Activated naive CD8-positive, alpha-beta T cell treated with anti-CD3 and anti-CD28 coated beads, Interleukin-2, amount 50 U/mL, for 24 hours (primary cell): Measurements from ENCODE around the gene CRACR2B.

Experiments used
- ATAC-seq: fragments of 150-1000 bp; cut with Tn5 transposase; one replicate; pipeline ENCODE4 v1.10.0; 2021
- DNase-seq: peaks from one replicate; pipeline ENCODE4 v3.0.0; 2021
- H3K27ac Mint-ChIP-seq: one replicate; pipeline ENCODE4 v1.8.0; 2021; ENCODE audit warnings: mild to moderate bottlenecking, mixed read lengths
- H3K27me3 Mint-ChIP-seq: one replicate; pipeline ENCODE4 v1.8.0; 2021; ENCODE audit warnings: mixed read lengths
- H3K36me3 Mint-ChIP-seq: one replicate; pipeline ENCODE4 v1.8.0; 2021; ENCODE audit warnings: low read depth, mixed read lengths
- H3K4me1 Mint-ChIP-seq: one replicate; pipeline ENCODE4 v1.8.0; 2021; ENCODE audit warnings: mixed read lengths
- H3K4me3 Mint-ChIP-seq: one replicate; pipeline ENCODE4 v1.8.0; 2021; ENCODE audit warnings: mild to moderate bottlenecking, moderate library complexity, mixed read lengths
- H3K9me3 Mint-ChIP-seq: one replicate; pipeline ENCODE4 v1.8.0; 2021; ENCODE audit warnings: mixed read lengths

CRACR2B gene

GRCh38 chr11:791658-792534 lies 35.8 kb upstream of the CRACR2B start:
- Mint-ChIP-seq H3K27ac (no peak overlapping the region), H3K9me3 (no peaks in the 10 kb centered on the region), H3K4me3 (no peak overlapping the region), H3K36me3 (peaks cover 4% of the 10 kb centered on the region), H3K4me1 (peaks cover 9% of the 10 kb centered on the region), H3K27me3 (peaks cover 2% of the 10 kb centered on the region)
- DNase-seq (no peak), ATAC-seq (no peak)

DNA sequence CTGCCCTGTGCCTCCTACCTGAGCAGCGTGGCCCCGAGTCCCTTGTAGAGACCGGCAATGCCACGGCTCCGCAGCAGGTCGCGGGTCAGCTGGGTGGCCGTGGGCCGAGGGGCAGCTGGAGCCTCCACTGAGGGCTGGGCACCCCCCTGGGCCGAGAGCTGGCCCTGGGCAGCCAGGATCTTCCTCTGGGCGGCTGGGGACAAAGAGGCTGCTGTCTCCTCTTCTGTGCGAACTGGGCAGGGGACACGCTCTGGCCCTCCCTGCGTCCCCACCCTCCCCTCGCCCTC lies 35.2 kb upstream of the CRACR2B start:
- H3K4me3 Mint-ChIP-seq: no peak overlapping the region
- ATAC-seq: no peak
- H3K9me3 Mint-ChIP-seq: no peaks in the 10 kb centered on the region
- H3K27ac Mint-ChIP-seq: no peak overlapping the region
- H3K36me3 Mint-ChIP-seq: peaks cover 4% of the 10 kb centered on the region
- peaks cover 2% of the 10 kb centered on the region for H3K27me3 Mint-ChIP-seq
- DNase-seq: no peak
- peaks cover 9% of the 10 kb centered on the region for H3K4me1 Mint-ChIP-seq

GRCh38 chr11:792873-793272 lies 34.8 kb upstream of the CRACR2B start:
- ATAC-seq: no peak
- Mint-ChIP-seq H3K27me3 (peaks cover 2% of the 10 kb centered on the region), H3K4me1 (peaks cover 7% of the 10 kb centered on the region), H3K36me3 (peaks cover 4% of the 10 kb centered on the region), H3K9me3 (no peaks in the 10 kb centered on the region), H3K4me3 (no peak overlapping the region), H3K27ac (no peak overlapping the region)
- DNase-seq: no peak

DNA sequence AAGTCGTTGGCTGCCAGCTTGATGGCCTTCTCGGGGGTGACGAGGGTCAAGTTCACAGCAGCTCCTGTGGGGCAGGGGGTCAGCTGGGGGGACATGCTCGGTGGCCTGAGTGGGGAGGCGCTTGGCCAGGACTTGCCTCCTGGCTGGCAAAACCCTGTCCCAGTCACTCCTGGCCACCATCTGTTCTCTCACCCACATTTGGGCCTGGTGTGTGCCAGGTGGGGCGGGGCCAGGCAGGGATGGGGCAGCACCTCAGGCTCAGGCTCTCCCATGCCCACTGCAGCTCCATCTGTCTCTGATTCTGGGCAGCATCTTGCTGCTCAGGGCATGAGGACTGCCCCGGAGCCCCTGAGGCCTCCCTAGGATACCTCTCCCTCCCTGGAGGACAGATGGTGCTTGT lies 34.2 kb upstream of the CRACR2B start:
- H3K36me3 Mint-ChIP-seq: peaks cover 4% of the 10 kb centered on the region
- no peaks in the 10 kb centered on the region for H3K9me3 Mint-ChIP-seq
- H3K27me3 Mint-ChIP-seq: peaks cover 2% of the 10 kb centered on the region
- DNase-seq (no peak), ATAC-seq (no peak)
- H3K27ac Mint-ChIP-seq: no peak overlapping the region
- peaks cover 6% of the 10 kb centered on the region for H3K4me1 Mint-ChIP-seq
- H3K4me3 Mint-ChIP-seq: no peak overlapping the region

DNA sequence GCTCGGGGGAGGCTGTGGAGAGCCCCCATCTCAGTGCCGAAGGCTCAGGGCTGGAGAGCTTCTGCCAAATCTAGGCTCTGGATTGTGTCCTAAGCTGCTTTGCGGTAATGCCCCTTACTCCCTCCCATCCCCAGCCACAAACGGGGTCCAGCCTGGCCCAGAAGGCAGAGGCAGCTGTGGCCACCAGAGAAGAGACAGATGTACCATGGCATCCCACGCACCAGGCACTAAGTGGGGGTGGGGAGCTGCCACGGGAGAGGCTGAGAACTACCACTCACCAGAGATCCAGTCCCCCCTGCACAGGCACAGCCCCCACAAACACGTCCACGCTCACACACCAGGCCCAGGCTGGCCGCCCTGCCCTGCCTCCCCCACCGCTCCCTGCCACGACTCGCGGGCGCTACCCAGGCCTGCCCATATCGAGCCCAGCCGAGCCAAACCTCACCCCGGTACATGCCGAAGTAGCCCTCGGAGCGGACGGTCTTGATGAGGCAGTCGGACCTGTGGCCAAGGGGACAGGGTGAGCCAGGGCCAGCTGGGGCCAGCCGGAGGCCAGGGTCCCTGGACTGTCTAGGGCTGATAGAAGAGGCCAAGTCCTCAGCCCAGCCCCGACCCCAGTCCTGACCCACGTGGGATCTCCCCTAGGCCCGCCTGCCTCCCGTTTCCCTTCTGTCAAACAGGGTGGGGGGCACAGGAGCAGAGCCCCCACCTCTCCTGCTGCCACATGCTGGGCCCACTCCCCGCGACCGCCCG lies 33.5 kb upstream of the CRACR2B start:
- ATAC-seq (no peak), DNase-seq (no peak)
- no peaks in the 10 kb centered on the region for H3K27me3 Mint-ChIP-seq
- peaks cover 4% of the 10 kb centered on the region for H3K36me3 Mint-ChIP-seq
- H3K9me3 Mint-ChIP-seq: no peaks in the 10 kb centered on the region
- H3K4me1 Mint-ChIP-seq: peaks cover 6% of the 10 kb centered on the region
- no peak overlapping the region for H3K27ac Mint-ChIP-seq
- H3K4me3 Mint-ChIP-seq: peak overlapping the region; percentile 53

- no peak for ATAC-seq
Observed at GRCh38 chr11:794766-795633, 32.7 kb upstream of the CRACR2B start.

DNA sequence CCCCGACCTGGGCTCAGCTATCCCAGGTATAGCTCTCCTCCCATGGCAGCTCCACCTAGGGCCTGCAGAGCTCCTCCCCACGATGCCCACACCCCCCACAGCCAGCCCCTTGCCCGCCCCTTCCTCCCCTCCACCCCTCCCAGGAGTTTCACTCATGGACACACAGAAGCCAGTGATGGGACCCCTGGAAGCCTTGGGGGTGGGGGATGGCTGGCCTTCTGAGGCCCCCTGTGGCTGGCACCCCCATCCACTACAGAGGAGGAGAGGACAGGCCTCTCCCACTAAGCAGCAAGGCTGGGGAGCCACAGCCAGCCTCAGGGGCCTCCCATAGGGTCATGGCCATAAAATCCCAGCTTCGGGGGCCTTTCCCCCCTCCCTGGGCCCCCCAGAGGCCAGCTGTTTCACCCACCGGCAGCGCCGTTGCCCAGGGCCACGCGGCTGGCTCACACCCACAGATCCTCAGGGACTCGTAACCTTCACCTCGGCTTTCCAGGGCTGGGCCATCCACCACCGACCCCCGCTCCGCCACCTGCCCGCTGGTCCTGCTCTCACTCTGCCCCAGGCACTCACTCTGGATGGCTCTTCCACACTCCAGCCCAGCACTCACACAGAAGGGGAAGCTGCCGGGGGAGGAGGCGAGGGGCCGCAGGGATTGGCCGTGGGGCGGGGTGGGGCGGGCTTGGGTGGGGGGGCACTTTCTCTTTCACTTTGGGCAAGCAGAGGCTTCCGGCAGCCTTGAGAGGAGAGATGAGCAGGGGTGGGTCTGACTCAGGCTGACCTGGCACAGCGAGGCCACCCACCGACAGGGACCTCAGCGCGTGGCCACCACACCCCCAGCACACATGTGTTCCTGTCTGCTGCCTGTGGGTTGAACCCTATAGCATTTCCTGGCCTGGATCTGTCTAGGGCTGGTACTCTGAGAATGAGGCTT lies 31.8 kb upstream of the CRACR2B start:
- H3K36me3 Mint-ChIP-seq: peaks cover 4% of the 10 kb centered on the region
- H3K27me3 Mint-ChIP-seq: no peaks in the 10 kb centered on the region
- H3K4me1 Mint-ChIP-seq: peaks cover 6% of the 10 kb centered on the region
- H3K9me3 Mint-ChIP-seq: no peaks in the 10 kb centered on the region
- H3K27ac Mint-ChIP-seq: peak overlapping the region; percentile 83
- DNase-seq: peak; percentile 85
- H3K4me3 Mint-ChIP-seq: peak overlapping the region; percentile 92
- ATAC-seq: peak; percentile 77

More at GRCh38 chr11:794766-795633, 32.7 kb upstream of the CRACR2B start:
- Mint-ChIP-seq H3K27me3 (no peaks in the 10 kb centered on the region), H3K4me3 (peak overlapping the region; percentile 92), H3K27ac (no peak overlapping the region), H3K4me1 (peaks cover 6% of the 10 kb centered on the region), H3K9me3 (no peaks in the 10 kb centered on the region), H3K36me3 (peaks cover 4% of the 10 kb centered on the region)
- no peak for DNase-seq

- H3K27me3 Mint-ChIP-seq: no peaks in the 10 kb centered on the region
- peak overlapping the region; percentile 92 for H3K4me3 Mint-ChIP-seq
- H3K4me1 Mint-ChIP-seq: peaks cover 6% of the 10 kb centered on the region
- H3K36me3 Mint-ChIP-seq: peaks cover 2% of the 10 kb centered on the region
- ATAC-seq (no peak), DNase-seq (no peak)
- H3K27ac Mint-ChIP-seq: peak overlapping the region; percentile 84
- H3K9me3 Mint-ChIP-seq: no peaks in the 10 kb centered on the region
Observed at GRCh38 chr11:796565-797295, 31.0 kb upstream of the CRACR2B start.

DNA sequence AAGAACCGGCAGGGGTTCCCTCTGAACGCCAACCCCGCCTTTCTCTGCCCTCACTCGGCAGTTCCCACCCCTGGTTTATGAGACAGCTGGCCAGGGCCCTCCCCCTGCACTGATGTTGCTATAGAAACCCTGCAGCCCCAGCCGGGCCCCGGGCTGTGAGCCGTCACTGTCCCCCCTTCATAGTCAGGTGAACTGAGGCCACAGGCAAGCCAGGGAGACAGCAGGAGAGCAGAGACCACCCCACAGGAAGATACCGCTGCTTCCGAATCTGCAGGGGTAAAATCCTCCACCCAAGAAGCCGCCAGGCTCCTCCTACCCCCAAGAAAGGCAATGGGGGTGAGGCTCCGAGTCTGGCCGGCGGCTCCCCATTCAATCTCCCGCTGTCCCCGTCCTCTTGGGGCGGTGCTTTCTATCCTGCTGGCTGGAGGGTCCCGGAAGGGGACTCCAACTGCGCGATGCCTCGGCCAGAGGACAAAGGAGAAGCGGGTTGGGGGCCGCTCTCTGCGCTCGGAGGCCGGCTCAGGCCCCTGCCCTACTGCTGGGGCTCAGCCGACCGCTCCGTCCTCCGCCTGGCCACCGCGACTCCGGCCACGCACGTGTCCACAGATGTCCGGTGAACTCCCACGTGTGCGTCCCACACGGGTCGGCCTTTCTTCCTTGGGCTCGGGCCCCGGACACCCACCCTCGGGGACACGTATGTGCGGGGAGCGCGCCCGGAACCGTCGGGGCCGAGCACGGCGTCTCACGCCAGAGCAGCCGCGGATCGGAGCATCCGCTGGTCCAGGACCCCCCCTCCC lies 30.2 kb upstream of the CRACR2B start:
- peaks cover 6% of the 10 kb centered on the region for H3K4me1 Mint-ChIP-seq
- ATAC-seq (peak; percentile 63), DNase-seq (peak; percentile 84)
- H3K27ac Mint-ChIP-seq: peak overlapping the region; percentile 84
- no peaks in the 10 kb centered on the region for H3K9me3 Mint-ChIP-seq
- peak overlapping the region; percentile 92 for H3K4me3 Mint-ChIP-seq
- peaks cover 2% of the 10 kb centered on the region for H3K36me3 Mint-ChIP-seq
- no peaks in the 10 kb centered on the region for H3K27me3 Mint-ChIP-seq

DNA sequence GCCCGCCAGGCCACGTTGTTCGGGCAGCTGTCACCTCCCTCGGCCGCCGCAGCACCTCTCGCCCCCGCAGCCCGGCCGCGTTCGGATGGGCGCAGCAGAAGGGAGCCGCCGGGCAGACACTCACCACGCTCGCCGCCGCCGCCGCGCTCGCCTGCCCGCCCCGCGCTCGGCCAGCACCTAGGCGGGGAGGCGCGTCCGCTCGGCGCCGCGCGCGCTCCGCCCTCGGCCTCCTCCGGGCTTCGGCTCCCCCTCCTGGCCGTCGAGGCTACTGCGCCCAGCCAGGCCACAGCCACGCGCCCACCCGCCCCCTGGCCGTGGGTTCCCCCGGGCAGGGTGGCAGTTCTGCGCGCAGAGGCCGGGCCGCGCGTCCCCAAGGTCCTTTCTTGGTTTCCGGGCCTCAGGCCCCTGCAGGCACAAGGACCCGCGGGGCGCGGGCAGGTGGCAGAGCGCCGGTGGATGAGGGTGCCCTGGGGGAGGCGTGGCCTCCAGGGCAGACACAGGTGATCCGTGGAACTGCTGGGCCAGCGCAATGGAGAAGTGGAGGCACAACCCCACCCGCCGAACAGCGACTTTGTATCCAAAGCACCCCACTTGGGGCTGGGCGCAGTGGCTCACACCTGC lies 29.5 kb upstream of the CRACR2B start, which contains the start of gene SLC25A22:
TSS of gene SLC25A22 (minus strand) at position 189 of the 621 bp plus-strand sequence. CDS start 3,275 bp downstream, outside the sequence.
- peak; percentile 93 for DNase-seq
- ATAC-seq: peak; percentile 49
- Mint-ChIP-seq H3K27me3 (no peaks in the 10 kb centered on the region), H3K27ac (peak within 1 kb of the TSS; percentile 84), H3K36me3 (peaks cover 2% of the 10 kb centered on the region), H3K9me3 (no peaks in the 10 kb centered on the region), H3K4me1 (peaks cover 6% of the 10 kb centered on the region), H3K4me3 (peak within 1 kb of the TSS; percentile 92)

- no peaks in the 10 kb centered on the region for H3K27me3 Mint-ChIP-seq
- DNase-seq (no peak), ATAC-seq (no peak)
- H3K27ac Mint-ChIP-seq: no peak overlapping the region
- H3K9me3 Mint-ChIP-seq: no peaks in the 10 kb centered on the region
- peaks cover 2% of the 10 kb centered on the region for H3K36me3 Mint-ChIP-seq
- H3K4me3 Mint-ChIP-seq: no peak overlapping the region
- peaks cover 9% of the 10 kb centered on the region for H3K4me1 Mint-ChIP-seq
Observed at GRCh38 chr11:799641-800316, 27.9 kb upstream of the CRACR2B start.

GRCh38 chr11:800473-800872 lies 27.2 kb upstream of the CRACR2B start:
- ATAC-seq (no peak), DNase-seq (no peak)
- Mint-ChIP-seq H3K9me3 (no peaks in the 10 kb centered on the region), H3K4me1 (peaks cover 10% of the 10 kb centered on the region), H3K27ac (no peak overlapping the region), H3K36me3 (peaks cover 2% of the 10 kb centered on the region), H3K27me3 (no peaks in the 10 kb centered on the region), H3K4me3 (no peak overlapping the region)
